Posterior vena cava (tissue), 2 donors: ENCODE measurements around the gene RBBP9. TPM values are rescaled to one million over a fixed set of nuclear protein-coding genes. Genes with fewer than 3 reads are reported as not detected.
"Not testable (repeated sequence)": the region's sequence is repeated elsewhere in the genome, so short reads cannot be mapped to it uniquely, and the experiment has no call there.

ENCODE experiments used
- DNase-seq: peaks from one replicate; pipeline ENCODE4 v3.0.0-alpha.2; 2020; ENCODE audit warnings: low spot score
- intact Hi-C, 2 donors: fragments of 100-400 bp; cut with DNase I; formaldehyde crosslinking; loops; one replicate each; pipeline versions ENCODE4 v1.14.1 to v1.14.2; 2022 to 2023
- long read RNA-seq, 2 donors: library from polyadenylated mRNA; unstranded; transcript quantifications; one replicate each; pipeline ENCODE4 v2.0.0, GENCODE V29; 2020 to 2021
- total RNA-seq, 2 donors: library from RNA; stranded (reverse); fragmentation: NEBNext Ultra II Directional; extraction: Animal tissue kit (Norgen Biotek cat#: 25700); gene quantifications; one replicate each; pipeline ENCODE4 v1.2.1, GENCODE V29; 2021
- donor health status: DM: yes; HTN: yes; CAD: no.
- donor health status: DM: yes; HTN: yes; CAD: no.

The RBBP9 gene
- total RNA-seq, result 10 to 100 TPM; 15.0 to 17.3 TPM
- long read RNA-seq, donor 1, partial matches to known transcripts, result 0 of 4 reads
- long read RNA-seq, donor 1, other reads (novel, unspliced or antisense), result 1 of 4 reads
- long read RNA-seq, donor 2, partial matches to known transcripts, result 1 of 4 reads
- long read RNA-seq, donor 2, other reads (novel, unspliced or antisense), result 1 of 4 reads

- DNase-seq, result peak; percentile 95
- intact Hi-C loops, result no loop called here
Measured at GRCh38 chr20:18496740-18497592, at the start of gene RBBP9. Gene RBBP9 (minus strand): TSS chr20:18497225. CDS start chr20:18497167, 58 bp downstream.

GRCh38 chr20:18545566-18545965, 48.5 kb upstream of the RBBP9 start:
- no peak for DNase-seq
- intact Hi-C loops, result no loop called here

- no peak for DNase-seq
- intact Hi-C loops, result no loop called here
Measured at GRCh38 chr20:18543932-18544331, 46.9 kb upstream of the RBBP9 start.

GRCh38 chr20:18543216-18543615, 46.2 kb upstream of the RBBP9 start:
- no peak for DNase-seq
- intact Hi-C loops, result no loop called here

GRCh38 chr20:18541741-18542140, 44.7 kb upstream of the RBBP9 start:
- intact Hi-C loops, result no loop called here
- no peak for DNase-seq

GRCh38 chr20:18537651-18538050, 40.6 kb upstream of the RBBP9 start:
- no peak for DNase-seq
- intact Hi-C loops, result no loop called here

GRCh38 chr20:18533978-18534644, 37.1 kb upstream of the RBBP9 start:
- intact Hi-C loops, result no loop called here
- DNase-seq, result no peak

- intact Hi-C loops, result no loop called here
- no peak for DNase-seq
Measured at GRCh38 chr20:18533491-18533890, 36.5 kb upstream of the RBBP9 start.

- DNase-seq, result no peak
- intact Hi-C loops, result no loop called here
Measured at GRCh38 chr20:18532626-18533025, 35.6 kb upstream of the RBBP9 start.

GRCh38 chr20:18529041-18529440, 32.0 kb upstream of the RBBP9 start:
- no peak for DNase-seq
- intact Hi-C loops, result no loop called here

- intact Hi-C loops, result no loop called here
- DNase-seq, result no peak
Measured at GRCh38 chr20:18527836-18528235, 30.8 kb upstream of the RBBP9 start.

- intact Hi-C loops, result no loop called here
- no peak for DNase-seq
Measured at GRCh38 chr20:18527339-18527738, 30.3 kb upstream of the RBBP9 start.

- intact Hi-C loops, DNase-seq: not testable (repeated sequence)
Measured at GRCh38 chr20:18526761-18527160, 29.7 kb upstream of the RBBP9 start.

GRCh38 chr20:18524646-18525045, 27.6 kb upstream of the RBBP9 start:
- intact Hi-C loops, result no loop called here
- DNase-seq, result no peak

GRCh38 chr20:18523066-18523465, 26.0 kb upstream of the RBBP9 start:
- no peak for DNase-seq
- intact Hi-C loops, result no loop called here

- DNase-seq, intact Hi-C loops: not testable (repeated sequence)
Measured at GRCh38 chr20:18522066-18522465, 25.0 kb upstream of the RBBP9 start.

- no peak for DNase-seq
- intact Hi-C loops, result no loop called here
Measured at GRCh38 chr20:18515973-18516372, 18.9 kb upstream of the RBBP9 start.

- DNase-seq, result no peak
- intact Hi-C loops, result no loop called here
Measured at GRCh38 chr20:18514127-18514526, 17.1 kb upstream of the RBBP9 start.

- intact Hi-C loops, result no loop called here
- no peak for DNase-seq
Measured at GRCh38 chr20:18513208-18513607, 16.2 kb upstream of the RBBP9 start.

- no peak for DNase-seq
- intact Hi-C loops, result no loop called here
Measured at GRCh38 chr20:18511571-18511970, 14.5 kb upstream of the RBBP9 start.
